GM18861 (cell line): Measurements from ENCODE around the gene RARB.
A peak's percentile ranks its signal among the peaks of the same experiment; 100 is the strongest.

ENCODE experiments used
- ATAC-seq: cut with Tn5 transposase; IDR thresholded peaks from one replicate; pipeline ENCODE4 v1.9.1; 2021; ENCODE audit not compliant: unreplicated experiment

The RARB gene

GRCh38 chr3:25592510-25592968 is 164.5 kb downstream of the RARB start:
- ATAC-seq, result peak; percentile 58

GRCh38 chr3:25593001-25593400 is 164.9 kb downstream of the RARB start:
- no peak for ATAC-seq

GRCh38 chr3:25594007-25594502 is 166.0 kb downstream of the RARB start:
- ATAC-seq, result peak; percentile 38

GRCh38 chr3:25597535-25598101 is 169.6 kb downstream of the RARB start:
- ATAC-seq, result no peak

DNA sequence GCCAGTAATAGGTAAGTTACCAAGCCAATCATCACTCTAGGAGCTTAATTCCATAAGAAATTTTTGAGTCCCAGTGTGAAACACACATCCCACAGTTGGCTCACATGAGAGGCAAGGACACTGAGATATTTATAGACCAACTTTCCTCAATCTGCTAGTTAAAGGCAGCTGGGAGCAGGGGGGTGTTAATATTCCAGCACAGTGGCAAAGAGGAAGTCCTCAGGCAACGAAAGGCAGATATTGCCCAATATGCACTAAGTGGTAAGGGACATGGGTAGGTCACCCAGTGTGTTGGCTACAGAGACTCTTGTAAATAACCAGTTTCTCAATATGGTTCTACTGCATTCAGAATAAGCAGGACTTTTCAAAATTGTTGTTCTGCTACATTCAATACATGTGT is 175.6 kb downstream of the RARB start:
- ATAC-seq, result no peak

GRCh38 chr3:25604107-25604805 is 176.2 kb downstream of the RARB start:
- peak; percentile 66 for ATAC-seq

DNA sequence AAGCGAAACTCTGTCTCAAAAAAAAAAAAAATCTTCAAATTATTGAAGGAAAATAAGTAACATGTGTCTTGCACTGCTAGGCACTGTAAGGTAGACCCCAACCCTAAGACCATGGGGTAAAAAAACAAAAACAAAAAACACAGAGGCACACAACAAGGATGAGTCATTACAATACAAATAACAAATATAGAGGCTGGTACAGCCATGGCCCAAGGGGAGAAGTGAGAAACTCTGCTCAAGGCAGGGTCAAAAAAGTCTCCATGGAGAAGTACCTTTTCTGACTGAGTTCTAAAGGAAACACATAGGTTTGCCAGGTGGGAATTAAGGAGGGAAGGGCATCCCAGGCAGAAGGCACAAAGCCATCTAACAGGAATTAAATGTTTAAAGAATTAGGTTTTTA is 182.1 kb downstream of the RARB start:
- no peak for ATAC-seq

DNA sequence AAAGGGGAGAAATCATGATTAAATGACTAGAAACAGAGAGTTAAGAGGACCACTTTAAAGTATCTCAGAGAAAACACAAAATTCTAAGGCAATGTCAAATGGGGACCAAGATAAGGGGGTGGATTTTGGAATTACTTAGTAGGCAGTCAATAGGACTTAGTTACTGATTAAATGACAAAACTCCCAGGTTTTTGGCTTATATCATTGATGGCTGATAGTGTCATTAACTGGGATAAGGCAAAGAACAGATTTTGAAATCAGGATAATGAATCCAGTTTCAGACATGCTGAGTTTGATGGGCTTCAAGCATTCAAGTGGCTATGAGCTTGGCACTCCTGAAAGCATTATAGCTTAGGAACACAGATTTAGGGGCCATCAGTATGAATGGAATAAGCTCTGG is 182.7 kb downstream of the RARB start:
- no peak for ATAC-seq

DNA sequence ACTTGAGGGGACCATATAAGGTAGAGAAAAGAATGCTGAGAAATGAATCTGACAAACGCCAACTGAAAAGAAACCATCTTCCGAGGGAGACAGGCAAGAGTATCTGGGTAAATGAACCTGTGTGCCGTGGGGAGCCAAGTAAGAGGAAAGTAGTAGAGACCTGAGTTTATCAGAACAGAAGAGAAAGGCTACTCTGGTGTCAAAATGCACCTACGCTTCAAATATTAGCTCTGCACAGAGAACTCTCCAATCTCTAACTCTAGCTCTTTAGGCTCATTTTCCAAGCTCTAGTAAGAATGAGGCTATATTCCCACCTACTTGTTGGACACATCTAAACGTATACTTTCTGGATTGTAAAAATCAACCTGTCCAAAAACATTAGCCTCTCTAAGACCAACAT is 183.1 kb downstream of the RARB start:
- ATAC-seq, result no peak

DNA sequence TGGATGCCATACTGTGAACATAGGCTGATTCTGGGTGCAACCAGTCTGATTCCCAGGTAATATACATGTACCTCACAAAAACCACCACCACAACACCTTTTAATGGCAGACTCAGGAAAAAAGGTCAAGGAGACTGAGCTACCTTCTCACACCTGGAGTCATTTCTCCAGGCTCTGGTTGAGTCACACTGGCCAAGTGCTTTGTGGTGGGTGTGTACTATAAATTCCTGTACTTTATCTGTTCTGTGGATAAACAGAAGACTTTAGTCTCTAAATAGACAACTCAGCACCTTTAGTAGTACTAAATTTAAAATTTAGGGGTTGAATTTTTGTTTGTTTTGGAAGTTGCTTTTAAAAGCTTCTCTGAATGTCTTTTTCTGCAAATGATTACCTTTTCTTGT is 190.0 kb downstream of the RARB start:
- no peak for ATAC-seq

DNA sequence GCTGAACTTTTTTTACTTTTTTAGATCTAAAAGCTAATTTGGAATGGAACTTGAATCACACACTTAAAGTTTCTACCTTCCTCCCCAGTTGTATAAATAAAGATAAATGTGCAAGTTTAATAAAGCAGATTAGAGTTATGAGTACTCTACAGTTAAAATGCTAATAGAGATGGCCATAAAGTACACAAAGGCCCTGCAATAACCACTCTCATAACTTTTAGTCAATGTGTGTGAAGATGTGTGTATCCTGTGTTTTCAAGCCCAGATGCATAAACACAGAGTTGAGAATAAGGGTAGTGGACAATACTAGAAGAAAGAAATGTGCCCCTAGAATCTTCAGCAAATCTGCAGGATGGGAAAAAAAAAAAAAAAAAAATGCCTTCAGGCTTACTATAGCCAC is 191.3 kb downstream of the RARB start:
- ATAC-seq, result no peak

- ATAC-seq, result no peak
Observed at GRCh38 chr3:25620493-25620892, 192.4 kb downstream of the RARB start.

GRCh38 chr3:25621087-25621486 is 193.0 kb downstream of the RARB start:
- ATAC-seq, result no peak

DNA sequence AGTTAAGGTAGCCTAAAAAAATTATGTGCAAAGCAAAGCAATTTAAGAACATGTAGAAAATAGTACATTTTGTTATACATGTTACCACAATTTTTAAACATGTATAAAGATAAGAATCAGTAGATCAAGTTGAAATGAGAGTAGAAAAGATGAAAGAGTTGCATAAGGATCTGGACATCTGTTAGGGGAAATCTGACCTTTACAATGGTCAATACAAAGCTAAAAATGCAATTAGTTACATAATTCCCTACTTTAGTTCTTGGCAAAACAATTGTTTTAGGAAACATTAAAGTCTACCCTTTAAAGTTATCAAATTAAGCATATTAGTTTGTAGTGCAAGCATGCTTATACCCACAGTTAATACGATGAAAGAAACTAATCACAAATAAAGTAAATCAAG is 203.9 kb downstream of the RARB start:
- ATAC-seq, result no peak

- no peak for ATAC-seq
Observed at GRCh38 chr3:25633919-25634318, 205.9 kb downstream of the RARB start.

DNA sequence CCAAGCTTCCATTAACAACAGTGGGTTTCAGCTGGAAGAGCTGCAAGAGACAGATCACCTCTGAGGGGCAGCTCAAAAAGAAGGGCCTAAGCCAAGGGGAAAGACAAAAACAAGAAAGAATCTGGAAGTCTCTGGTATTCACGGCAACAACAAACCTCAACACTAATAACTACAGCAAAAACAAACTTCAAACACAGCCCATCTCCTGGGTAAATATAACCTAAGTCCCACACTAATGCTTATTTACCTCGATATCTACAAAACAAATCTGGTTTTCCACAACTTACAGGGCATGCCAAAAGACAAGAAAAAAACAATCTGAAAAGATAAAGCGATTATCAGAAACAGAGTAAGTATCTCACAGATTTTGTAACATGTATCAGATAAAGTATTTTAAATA is 207.0 kb downstream of the RARB start:
- ATAC-seq, result no peak
